Skin of body (tissue), 3 donors: ENCODE data around the gene DPCD. TPM values are rescaled to one million over a fixed set of nuclear protein-coding genes. Genes with fewer than 3 reads are reported as not detected.

Experiments
- DNase-seq: peaks from one replicate; lab custom pipeline; 2025; lab: John Stamatoyannopoulos, UW
- small RNA-seq: library from RNA; depleted of rRNA; stranded (forward); fragments of <200 nt; gene quantifications from one replicate; pipeline ENCODE3, GENCODE V24; 2014; ENCODE audit warnings: low replicate concordance
- total RNA-seq: library from RNA; depleted of rRNA; stranded (reverse); fragments of >200 nt; gene quantifications from one replicate; pipeline ENCODE4 v1.2.3, GENCODE V29; 2014

DPCD gene
- total RNA-seq, 1 donor from 2014 or later = 21.5 TPM

DNA sequence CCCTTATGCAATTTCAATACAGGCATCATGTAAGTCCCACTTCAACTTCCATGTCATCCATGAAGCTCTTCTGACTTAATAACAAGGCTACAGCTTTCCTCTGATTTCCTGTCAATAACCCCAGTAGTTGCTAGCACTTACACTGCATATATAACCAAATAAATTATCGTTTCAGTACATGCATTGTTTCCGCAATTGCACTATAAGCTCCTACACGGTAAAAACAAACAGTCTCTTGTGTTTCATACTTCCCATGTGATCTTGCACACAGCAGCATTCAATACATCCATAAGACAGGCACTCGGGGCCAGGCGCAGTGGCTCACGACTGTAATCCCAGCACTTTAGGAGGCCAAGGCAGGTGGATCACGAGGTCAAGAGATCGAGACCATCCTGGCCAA lies 65.4 kb downstream of the DPCD start:
- no peak for DNase-seq

DNA sequence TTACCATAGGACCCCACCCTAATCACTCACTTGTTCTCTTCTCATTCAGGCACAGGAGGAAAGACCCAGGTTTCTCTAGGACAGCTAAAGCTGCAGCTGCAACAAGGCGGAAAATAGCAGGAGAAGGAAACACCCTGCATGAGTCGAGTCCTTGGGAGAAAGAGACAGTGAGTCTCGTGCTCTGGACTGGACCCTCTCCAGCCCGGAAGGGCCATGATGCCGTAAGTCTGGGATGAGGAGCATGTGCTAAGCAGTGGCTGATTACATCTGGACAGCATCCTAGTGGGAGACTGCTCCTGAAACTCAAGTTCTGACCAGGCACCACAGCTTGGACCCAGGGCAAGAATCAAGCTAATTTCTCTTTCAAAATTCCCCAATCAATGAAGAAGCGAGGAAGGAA lies 67.4 kb downstream of the DPCD start:
- no peak for DNase-seq

DNA sequence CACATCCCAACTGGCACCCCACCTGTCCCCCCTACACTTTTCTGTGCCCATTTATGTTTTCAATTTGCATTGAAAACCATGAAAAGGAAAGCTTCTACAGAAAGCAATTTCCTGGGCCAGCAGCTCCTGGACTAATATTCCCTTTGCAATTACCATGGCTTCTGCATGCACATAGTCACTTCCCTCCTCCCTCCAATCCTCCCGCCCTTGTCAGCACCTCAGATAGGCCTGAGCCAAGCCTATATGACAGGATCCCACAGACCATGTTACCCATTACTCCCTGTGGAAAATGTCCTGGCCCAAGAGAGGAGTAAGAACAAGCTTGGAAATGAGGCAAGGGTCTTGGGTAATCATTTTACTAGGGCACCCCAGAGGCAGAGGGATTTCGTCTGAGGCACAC lies 68.8 kb downstream of the DPCD start:
- no peak for DNase-seq

DNA sequence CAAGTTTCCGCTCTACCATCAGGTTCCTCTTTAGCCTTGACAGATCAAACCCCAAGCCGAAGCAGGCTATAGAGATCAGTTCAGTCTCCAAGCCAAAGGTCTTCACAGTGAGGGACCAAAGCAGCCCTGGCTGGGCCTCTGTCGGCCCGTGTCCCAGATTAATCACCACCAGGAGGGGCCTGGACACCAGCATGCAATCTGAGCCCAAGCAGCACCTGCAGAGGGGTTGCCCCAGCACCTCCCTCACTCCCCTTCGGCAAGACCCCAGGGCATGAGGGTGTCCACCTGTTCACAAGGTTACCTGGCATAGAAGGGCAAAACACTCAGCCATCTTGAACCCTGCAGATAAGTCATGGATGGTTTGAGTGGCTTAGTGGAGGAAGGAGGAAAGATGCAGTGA lies 70.9 kb downstream of the DPCD start:
- DNase-seq = no peak

Small RNA genes within 50 kb of the gene (small RNA-seq; reads per million reads assigned to genes)
- not detected for gene MIR3158-1
- not detected for gene RNU6-1165P

Other genes starting within 250 kb of the DPCD start
- 12.1 TPM for gene BTRC, start 234.2 kb upstream of the DPCD start, total RNA-seq
- gene POLL, start 64 bp upstream of the DPCD start, total RNA-seq = 11.0 TPM
- gene FBXW4, start 106.8 kb downstream of the DPCD start, total RNA-seq = 34.4 TPM
- gene FGF8, start 187.8 kb downstream of the DPCD start, total RNA-seq = not detected
- 35.1 TPM for gene NPM3, start 195.1 kb downstream of the DPCD start, total RNA-seq
- 217 TPM for gene OGA, start 230.1 kb downstream of the DPCD start, total RNA-seq